HepG2 (cell line): ENCODE measurements around the gene IFT43.

Experiments used
- EP300 ChIP-seq, 3 experiments: sonication (generic) in 1 of 3; formaldehyde crosslinking in 1 of 3; IDR thresholded peaks; 2 replicates each; pipeline versions ENCODE4 v1.5.1 to v1.6.1; 2011 to 2020; ENCODE audit warnings: low read depth in 2 of 3, low read length in 2 of 3, borderline replicate concordance in 1 of 3, improper control_type of control experiment in 1 of 3, mild to moderate bottlenecking in 1 of 3, missing genetic modification reagents in 1 of 3, moderate library complexity in 1 of 3
- KAT7 ChIP-seq: IDR thresholded peaks from 2 replicates; pipeline ENCODE4 v1.6.1; 2018; ENCODE audit warnings: borderline replicate concordance, missing compliant biosample characterization
- KDM1A ChIP-seq: IDR thresholded peaks from 2 replicates; pipeline ENCODE4 v1.6.1; 2016; ENCODE audit warnings: missing compliant biosample characterization
- KLF6 ChIP-seq: IDR thresholded peaks from 2 replicates; pipeline ENCODE4 v1.8.0; 2016; ENCODE audit warnings: missing biosample characterization, missing genetic modification reagents
- MYC ChIP-seq: sonication (generic); formaldehyde crosslinking; IDR thresholded peaks from 2 replicates; pipeline ENCODE4 v1.9.0; 2021; ENCODE audit warnings: missing genetic modification reagents, borderline replicate concordance
- NFIC ChIP-seq: IDR thresholded peaks from 2 replicates; pipeline ENCODE4 v1.6.1; 2012; ENCODE audit warnings: mild to moderate bottlenecking, low read length, inconsistent platforms
- SP2 ChIP-seq: sonication (generic); formaldehyde crosslinking; IDR thresholded peaks from 2 replicates; pipeline ENCODE4 v1.5.1; 2020; ENCODE audit warnings: mild to moderate bottlenecking, missing genetic modification reagents
- ZBTB43 ChIP-seq: sonication (generic); formaldehyde crosslinking; conservative IDR thresholded peaks from 2 replicates; pipeline ENCODE4 v1.4.0; 2020; ENCODE audit warnings: missing genetic modification reagents
- ZNF12 ChIP-seq: sonication (generic); formaldehyde crosslinking; IDR thresholded peaks from 2 replicates; pipeline ENCODE4 v1.5.0; 2020; ENCODE audit warnings: missing genetic modification reagents
- ZNF232 ChIP-seq: sonication (generic); formaldehyde crosslinking; IDR thresholded peaks from 2 replicates; pipeline ENCODE4 v1.4.0; 2020; ENCODE audit warnings: missing genetic modification reagents, borderline replicate concordance

- TF ChIP-seq ZNF232 (CRISPR knock-in tag) = no peak
- no peak for TF ChIP-seq NFIC
- no peak for TF ChIP-seq MYC
- no peak for TF ChIP-seq EP300 (IDR thresholded peaks at IDR 0.05; ENCODE audit: low read depth in 2 of 2, low read length in 2 of 2)
- no peak for TF ChIP-seq EP300 (CRISPR knock-in tag; IDR thresholded peaks at IDR 0.05; ENCODE audit: borderline replicate concordance)
- no peak for TF ChIP-seq SP2 (CRISPR knock-in tag)
- TF ChIP-seq KAT7 (CRISPR knock-in tag) = no peak
- no peak for TF ChIP-seq ZBTB43
- no peak for TF ChIP-seq ZNF12
- TF ChIP-seq KDM1A (CRISPR knock-in tag) = no peak
- TF ChIP-seq KLF6 = no peak
Measured at GRCh38 chr14:75970989-75971388, 14.6 kb upstream of the IFT43 start.
